A673 (cell line): Measurements from ENCODE around the gene SMOC2. TPM values are rescaled to one million over a fixed set of nuclear protein-coding genes. Genes with fewer than 3 reads are reported as not detected.

Source experiments
- BruUV-seq: library from RNA; stranded (reverse); fragments of 400-500 nt; replicated peaks from 2 replicates; lab custom pipeline; 2021; lab: Mats Ljungman, UMichigan
- CTCF ChIA-PET: fragments of 300-600 bp; sonication (Branson Sonifier 250); formaldehyde crosslinking; loops from one replicate; lab custom pipeline; 2022; ENCODE audit warnings: antibody characterized with exemption; lab: Charles Lee
- POLR2A ChIA-PET: fragments of 300-600 bp; sonication (Branson Sonifier 250); formaldehyde crosslinking; loops from one replicate; lab custom pipeline; 2022; ENCODE audit warnings: antibody characterized with exemption; ENCODE audit not compliant: low non-redundant PET; lab: Charles Lee
- DNase-seq: peaks from one replicate; pipeline ENCODE4 v3.0.0-alpha.2; 2015; ENCODE audit warnings: low spot score
- H3K27ac ChIP-seq: fragments of 200-600 bp; sonication (generic); 2 replicates; pipeline ENCODE4 v1.5.1; 2016; ENCODE audit warnings: mixed run types, low read depth, mild to moderate bottlenecking, mixed read lengths, antibody characterized with exemption, low read length; ENCODE audit not compliant: poor library complexity, severe bottlenecking
- H3K27me3 ChIP-seq: fragments of 200-600 bp; sonication (generic); replicated peaks from 2 replicates; pipeline ENCODE4 v1.6.1; 2017; ENCODE audit warnings: mixed run types, low read depth, mild to moderate bottlenecking, mixed read lengths, antibody characterized with exemption, low read length; ENCODE audit not compliant: insufficient read depth, poor library complexity
- H3K36me3 ChIP-seq: fragments of 200-600 bp; sonication (generic); 2 replicates; pipeline ENCODE4 v1.6.1; 2016; ENCODE audit warnings: mixed run types, mild to moderate bottlenecking, mixed read lengths, antibody characterized with exemption, low read length; ENCODE audit not compliant: insufficient read depth, poor library complexity, severe bottlenecking
- H3K4me1 ChIP-seq: fragments of 200-600 bp; sonication (generic); 2 replicates; pipeline ENCODE4 v1.6.1; 2017; ENCODE audit warnings: mixed run types, mild to moderate bottlenecking, mixed read lengths, antibody characterized with exemption, low read length; ENCODE audit not compliant: insufficient read depth, poor library complexity, severe bottlenecking
- H3K4me3 ChIP-seq: fragments of 200-600 bp; sonication (generic); 2 replicates; pipeline ENCODE4 v1.5.1; 2016; ENCODE audit warnings: low read depth, mixed run types, mild to moderate bottlenecking, mixed read lengths, low read length; ENCODE audit not compliant: poor library complexity, severe bottlenecking
- H3K9me3 ChIP-seq: fragments of 200-600 bp; sonication (generic); 2 replicates; pipeline ENCODE4 v1.6.1; 2016; ENCODE audit warnings: mixed run types, low read depth, mild to moderate bottlenecking, mixed read lengths, antibody characterized with exemption, low read length; ENCODE audit not compliant: poor library complexity, severe bottlenecking
- CTCF ChIP-seq: fragments of 300-800, 200-600 bp; sonication (generic); conservative IDR thresholded peaks from 2 replicates; pipeline ENCODE4 v1.5.1; 2017; ENCODE audit warnings: low read depth, mild to moderate bottlenecking, antibody characterized with exemption, low read length, moderate library complexity, mixed read lengths
- EZH2 ChIP-seq: fragments of 200-600 bp; sonication (generic); IDR thresholded peaks from 2 replicates; pipeline ENCODE4 v1.6.1; 2017; ENCODE audit warnings: borderline replicate concordance, low read depth, mild to moderate bottlenecking, mixed read lengths, antibody characterized with exemption, low read length; ENCODE audit not compliant: poor library complexity, severe bottlenecking
- intact Hi-C: fragments of 100-400 bp; cut with micrococcal nuclease; formaldehyde crosslinking; loops from one replicate; pipeline ENCODE4 v1.10.0; 2022; ENCODE audit not compliant: unreplicated experiment
- total RNA-seq: library from RNA; stranded (reverse); gene quantifications from 2 replicates; pipeline ENCODE4 v1.2.3, GENCODE V29; 2021

Gene SMOC2
- total RNA-seq, 1 experiment from 2014 or later = 1.8 TPM

- Histone ChIP-seq H3K27me3 (no peaks in the 10 kb centered on the region), H3K4me1 (no peaks in the 10 kb centered on the region), H3K4me3 (no peak overlapping the region), H3K9me3 (no peaks in the 10 kb centered on the region), H3K36me3 (no peaks in the 10 kb centered on the region), H3K27ac (no peak overlapping the region)
- intact Hi-C loops = no loop called here
- TF ChIP-seq EZH2 = no peak
- no peak for TF ChIP-seq CTCF
- ChIA-PET POLR2A (no interaction called here), CTCF (interaction anchor here (0.6 kb wide), 1 partner anchor 1706 kb away, joined by 3 read pairs; no protein-coding TSS in a partner anchor)
- no peak for DNase-seq
- BruUV-seq = no TSS peak
Observed at GRCh38 chr6:168559574-168560098, 118.7 kb downstream of the SMOC2 start.

GRCh38 chr6:168560126-168560525 lies 119.1 kb downstream of the SMOC2 start:
- Histone ChIP-seq H3K27me3 (no peaks in the 10 kb centered on the region), H3K4me1 (no peaks in the 10 kb centered on the region), H3K27ac (no peak overlapping the region), H3K4me3 (no peak overlapping the region), H3K36me3 (no peaks in the 10 kb centered on the region), H3K9me3 (no peaks in the 10 kb centered on the region)
- BruUV-seq = no TSS peak
- intact Hi-C loops = no loop called here
- ChIA-PET POLR2A (no interaction called here), CTCF (no interaction called here)
- DNase-seq = no peak
- TF ChIP-seq CTCF (no peak), EZH2 (no peak)

GRCh38 chr6:168562576-168563151 lies 121.7 kb downstream of the SMOC2 start:
- H3K9me3 ChIP-seq = no peaks in the 10 kb centered on the region
- ChIA-PET CTCF (no interaction called here), POLR2A (no interaction called here)
- no peak overlapping the region for H3K27ac ChIP-seq
- H3K4me1 ChIP-seq = no peaks in the 10 kb centered on the region
- H3K27me3 ChIP-seq = no peaks in the 10 kb centered on the region
- TF ChIP-seq EZH2 (no peak), CTCF (no peak)
- DNase-seq = no peak
- no peak overlapping the region for H3K4me3 ChIP-seq
- no TSS peak for BruUV-seq
- intact Hi-C loops = no loop called here
- no peaks in the 10 kb centered on the region for H3K36me3 ChIP-seq
